Brain pericyte (primary cell): Measurements from ENCODE around the gene PLEKHO2.
"Not testable (repeated sequence)": the region's sequence is repeated elsewhere in the genome, so short reads cannot be mapped to it uniquely, and the experiment has no call there.

Experiments
- DNase-seq: peaks from one replicate; pipeline ENCODE4 v3.0.0-alpha.2; 2012; ENCODE audit warnings: low read depth, low spot score

Gene PLEKHO2

DNA sequence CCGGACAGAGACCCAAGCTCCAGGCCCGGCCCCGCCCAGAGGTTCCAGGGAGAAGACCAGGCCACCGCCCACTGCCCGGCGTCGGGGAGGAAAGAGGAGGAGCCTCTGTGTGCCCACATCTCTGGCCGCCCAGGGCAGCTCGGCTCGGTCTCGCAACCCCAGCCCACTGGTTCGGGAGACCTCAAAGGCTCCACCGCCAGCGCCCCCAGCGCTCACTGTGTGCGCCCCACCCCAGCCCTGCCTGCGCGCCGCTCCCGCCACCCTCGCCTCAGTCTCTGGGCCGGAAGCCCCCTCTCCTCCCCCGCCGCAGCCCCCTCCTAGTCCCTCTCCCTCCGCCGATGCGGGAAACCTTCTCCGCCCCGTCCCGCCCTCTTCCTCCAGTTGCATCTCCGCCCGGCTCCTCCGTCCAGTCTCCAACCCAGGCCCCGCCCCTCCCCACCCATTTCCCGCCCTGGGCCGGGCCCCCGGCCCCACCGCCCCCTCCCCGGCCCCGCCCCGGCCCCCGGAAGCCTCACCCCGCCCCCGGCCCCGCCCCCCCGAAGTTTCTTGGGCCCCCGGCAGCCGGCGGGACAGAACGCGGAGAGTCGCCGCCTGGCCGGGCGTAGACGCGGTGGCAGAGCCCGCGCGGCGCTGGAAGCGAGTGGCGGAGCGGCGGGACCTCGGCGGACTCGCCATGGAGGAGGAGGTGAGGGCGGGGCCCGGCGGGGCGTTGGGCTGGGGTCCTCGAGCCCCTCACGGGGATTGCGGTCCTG lies at the start of gene PLEKHO2:
TSS of gene PLEKHO2 (plus strand) at position 572 of the 752 bp plus-strand sequence. CDS start at position 674, 102 bp downstream.
- DNase-seq = peak; percentile 76

DNA sequence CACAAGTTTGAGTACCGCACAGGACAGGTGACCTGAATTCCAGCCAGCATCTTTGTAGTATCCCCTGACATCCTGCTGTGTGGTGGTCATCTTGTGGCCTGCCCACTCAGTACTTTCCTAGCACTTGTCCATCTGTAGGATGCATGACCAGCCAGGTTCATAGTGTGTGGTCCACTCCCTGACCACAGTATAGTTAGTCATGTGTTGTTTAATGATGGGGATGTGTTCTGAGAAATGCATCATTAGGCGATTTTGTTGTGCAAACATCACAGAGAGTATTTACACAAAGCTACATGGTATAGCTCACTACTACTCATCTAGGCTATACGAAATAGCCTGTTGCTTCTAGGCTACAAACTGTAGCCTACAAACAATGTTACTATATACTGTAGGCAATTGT lies 49.4 kb upstream of the PLEKHO2 start:
- no peak for DNase-seq

GRCh38 chr15:64795299-64795698 lies 46.4 kb upstream of the PLEKHO2 start:
- DNase-seq = not testable (repeated sequence)

GRCh38 chr15:64795921-64796320 lies 45.8 kb upstream of the PLEKHO2 start:
- not testable (repeated sequence) for DNase-seq

GRCh38 chr15:64798905-64799304 lies 42.8 kb upstream of the PLEKHO2 start:
- DNase-seq = not testable (repeated sequence)

DNA sequence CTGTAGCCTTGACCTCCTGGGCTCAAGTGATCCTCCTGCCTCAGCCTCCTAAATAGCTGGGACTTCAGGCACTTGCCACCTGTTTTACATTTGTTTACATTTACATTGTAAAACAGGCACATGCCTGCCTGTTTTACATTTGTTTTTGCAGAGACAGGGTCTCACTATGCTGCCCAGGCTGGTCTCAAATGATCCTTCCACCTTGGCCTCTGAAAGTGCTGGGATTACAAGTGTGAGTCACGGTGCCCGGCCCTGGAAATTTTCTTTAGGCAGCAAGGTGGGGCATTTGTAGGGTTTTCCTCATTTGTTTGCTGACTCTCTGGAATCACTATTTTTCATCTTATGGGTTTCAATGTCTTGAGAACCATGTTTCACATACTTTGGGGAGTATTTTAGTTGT lies 41.2 kb upstream of the PLEKHO2 start:
- DNase-seq = no peak

DNA sequence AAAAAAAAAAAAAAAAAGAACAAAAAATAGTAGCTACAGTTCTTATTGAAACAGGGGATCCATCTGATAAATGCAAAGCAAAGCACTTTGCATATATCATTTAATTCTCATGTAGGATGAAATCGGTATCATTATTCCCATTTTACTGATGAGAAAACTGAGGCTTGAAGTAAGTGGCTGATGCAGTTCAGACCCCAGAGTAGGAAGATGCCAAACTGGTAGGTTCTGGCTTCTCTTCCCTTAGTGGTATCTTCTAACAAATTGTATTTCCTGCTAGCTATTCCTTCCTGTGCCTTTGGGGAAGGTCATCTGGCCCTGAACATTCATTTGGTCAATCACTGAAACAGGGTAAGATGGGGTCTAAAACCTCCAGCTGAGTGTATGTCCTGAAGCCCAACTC lies 38.2 kb upstream of the PLEKHO2 start:
- no peak for DNase-seq

GRCh38 chr15:64804619-64805018 lies 37.1 kb upstream of the PLEKHO2 start:
- DNase-seq = no peak

DNA sequence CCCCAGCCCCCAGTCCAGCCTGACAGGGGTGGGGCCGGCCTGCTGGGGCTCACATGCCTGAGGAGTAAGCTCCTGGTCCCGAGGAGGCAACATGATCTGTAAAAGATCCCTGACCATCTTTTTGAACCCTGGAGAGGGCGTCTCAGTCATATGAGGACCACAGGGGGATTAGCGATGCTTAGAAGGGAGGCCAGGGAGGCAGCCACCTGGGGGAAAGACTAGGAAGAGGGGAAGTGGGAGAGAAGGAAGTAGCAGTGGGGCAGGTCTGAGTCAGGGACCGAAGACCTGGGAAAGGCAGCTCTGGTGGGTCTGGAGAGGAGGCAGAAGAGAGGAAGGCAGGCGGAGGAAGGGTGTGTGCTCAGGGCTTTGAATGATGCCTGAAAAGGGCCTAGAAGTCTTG lies 35.2 kb upstream of the PLEKHO2 start:
- DNase-seq = no peak

DNA sequence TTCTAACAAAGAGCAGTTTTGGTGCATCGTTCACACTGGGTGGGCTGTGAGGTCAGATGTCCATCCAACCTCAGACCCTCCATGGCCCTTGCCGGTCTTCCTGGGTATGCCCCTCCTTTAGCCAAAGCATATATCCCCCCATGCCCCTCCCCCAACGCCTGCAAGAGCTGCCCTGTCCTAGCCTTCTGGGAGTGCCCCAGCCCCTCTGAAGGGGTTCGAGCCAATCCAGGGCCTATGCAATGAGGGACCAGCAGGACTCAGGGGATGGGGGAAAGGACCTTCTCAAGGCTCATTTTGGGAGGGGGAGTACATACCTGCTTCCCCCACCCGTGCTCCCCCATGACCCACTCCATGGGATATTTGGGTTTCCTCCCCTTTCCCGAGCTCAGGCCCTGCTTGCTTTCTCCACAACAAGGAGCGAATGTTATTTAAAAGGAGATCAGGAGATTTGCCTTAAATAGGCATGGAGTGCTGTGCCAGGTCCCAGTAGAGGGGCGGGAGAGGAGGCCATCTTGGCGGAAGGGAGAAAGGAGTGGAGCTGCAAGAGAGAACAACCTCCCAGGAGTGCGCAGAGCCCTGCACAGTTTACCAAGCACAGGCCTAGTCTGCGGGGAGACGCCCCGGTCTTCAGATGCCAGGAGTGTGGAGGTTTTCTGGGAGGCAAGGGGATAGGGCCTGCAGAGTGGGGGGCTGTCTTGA lies 34.5 kb upstream of the PLEKHO2 start:
- DNase-seq = no peak

- no peak for DNase-seq
Observed at GRCh38 chr15:64807751-64808222, 33.9 kb upstream of the PLEKHO2 start.

GRCh38 chr15:64808785-64809453 lies 32.8 kb upstream of the PLEKHO2 start:
- DNase-seq = no peak

DNA sequence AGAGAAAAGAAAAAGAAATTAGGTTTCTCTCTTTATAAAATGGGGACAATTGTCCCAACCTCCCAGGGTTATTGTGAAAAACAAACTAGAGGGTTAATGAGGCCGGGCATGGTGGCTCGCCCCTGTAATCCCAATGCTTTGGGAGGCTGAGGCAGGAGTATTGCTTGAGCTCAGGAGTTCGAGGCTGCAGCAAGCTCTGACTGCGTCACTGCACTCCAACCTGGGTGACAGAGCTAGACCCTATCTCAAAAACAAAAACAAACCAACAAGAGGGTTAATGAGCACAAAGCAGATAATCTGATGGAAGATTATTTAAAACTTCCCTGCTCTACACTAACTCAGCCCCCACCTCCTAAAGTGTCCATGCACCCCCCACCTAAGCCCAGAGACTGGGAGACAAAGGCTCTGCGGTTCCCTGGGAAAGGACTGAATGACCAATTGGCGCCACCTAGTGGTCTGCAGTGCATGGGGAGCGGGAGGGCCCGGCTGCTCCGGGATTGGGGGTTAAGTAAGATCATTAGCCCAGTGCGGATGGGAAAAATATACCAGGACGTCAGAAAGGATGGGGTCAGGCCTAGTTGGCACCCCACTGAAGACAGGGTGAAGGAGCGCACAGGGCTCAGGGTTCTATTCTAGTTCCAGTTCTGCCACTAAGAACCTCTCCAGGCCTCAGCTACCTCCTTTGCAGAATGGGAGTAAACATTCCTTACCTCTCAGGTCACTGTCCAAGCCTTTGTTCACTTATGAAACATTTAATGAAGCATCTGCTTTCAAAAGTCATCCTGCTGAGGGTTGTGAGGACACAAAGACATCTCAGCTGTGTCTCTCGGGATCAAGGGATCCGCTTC lies 31.8 kb upstream of the PLEKHO2 start:
- no peak for DNase-seq

- no peak for DNase-seq
Observed at GRCh38 chr15:64810497-64811326, 31.0 kb upstream of the PLEKHO2 start.

DNA sequence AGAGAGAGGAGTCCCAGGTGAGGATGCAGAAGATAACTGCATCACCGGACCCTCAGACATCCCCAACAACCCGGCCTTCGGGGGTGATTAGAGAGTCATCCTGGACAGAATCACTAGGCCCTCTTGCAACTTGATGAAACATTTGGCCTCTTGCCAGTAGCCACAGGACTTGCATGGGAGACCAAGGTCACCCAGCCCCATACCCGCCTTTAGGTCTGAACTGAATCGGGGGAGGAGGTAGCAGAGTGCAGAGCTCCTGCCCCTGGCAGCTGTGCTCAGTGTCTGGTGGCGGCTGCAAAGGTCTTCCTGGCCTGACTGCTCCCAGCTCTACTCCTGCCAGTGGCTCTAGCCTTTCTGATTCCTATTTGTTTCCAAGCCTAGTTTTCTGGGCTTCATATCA lies 28.6 kb upstream of the PLEKHO2 start:
- DNase-seq = no peak

- not testable (repeated sequence) for DNase-seq
Observed at GRCh38 chr15:64814283-64814682, 27.4 kb upstream of the PLEKHO2 start.

DNA sequence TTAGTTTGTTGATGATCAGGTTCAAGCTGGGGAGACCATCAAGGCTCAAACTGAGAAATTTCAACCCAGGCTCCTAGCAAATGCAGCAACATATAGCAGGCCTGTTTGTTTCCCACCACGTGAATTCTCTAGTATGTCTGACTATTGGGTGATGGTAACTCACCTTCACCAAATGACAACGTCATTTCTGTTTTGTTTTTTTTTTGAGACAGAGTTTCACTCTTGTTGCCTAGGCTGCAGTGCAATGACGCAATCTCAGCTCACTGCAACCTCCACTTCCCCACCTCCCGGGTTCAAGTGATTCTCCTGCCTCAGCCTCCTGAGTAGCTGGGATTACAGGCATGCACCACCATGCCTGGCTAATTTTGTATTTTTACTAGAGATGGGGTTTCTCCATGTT lies 26.8 kb upstream of the PLEKHO2 start:
- not testable (repeated sequence) for DNase-seq

DNA sequence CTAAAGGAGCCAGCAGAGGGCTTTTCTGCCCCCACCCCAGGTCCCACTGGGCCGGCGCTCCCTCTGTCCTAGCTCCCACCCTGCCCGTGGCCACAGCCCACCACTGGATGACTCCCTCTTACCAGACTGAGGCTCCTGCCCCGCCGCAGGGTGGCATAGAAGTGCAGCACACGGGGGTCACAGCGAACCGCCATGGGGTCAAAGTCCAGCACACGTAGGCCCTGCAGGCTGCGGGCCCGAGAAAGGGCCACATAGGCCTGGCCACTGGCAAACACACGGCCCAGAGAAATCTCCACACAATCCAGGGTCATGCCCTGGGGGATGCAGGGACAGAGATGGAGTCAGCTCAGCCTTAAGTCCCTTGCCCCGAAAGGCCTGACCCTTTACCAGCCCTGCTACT lies 25.3 kb upstream of the PLEKHO2 start:
- DNase-seq = no peak

DNA sequence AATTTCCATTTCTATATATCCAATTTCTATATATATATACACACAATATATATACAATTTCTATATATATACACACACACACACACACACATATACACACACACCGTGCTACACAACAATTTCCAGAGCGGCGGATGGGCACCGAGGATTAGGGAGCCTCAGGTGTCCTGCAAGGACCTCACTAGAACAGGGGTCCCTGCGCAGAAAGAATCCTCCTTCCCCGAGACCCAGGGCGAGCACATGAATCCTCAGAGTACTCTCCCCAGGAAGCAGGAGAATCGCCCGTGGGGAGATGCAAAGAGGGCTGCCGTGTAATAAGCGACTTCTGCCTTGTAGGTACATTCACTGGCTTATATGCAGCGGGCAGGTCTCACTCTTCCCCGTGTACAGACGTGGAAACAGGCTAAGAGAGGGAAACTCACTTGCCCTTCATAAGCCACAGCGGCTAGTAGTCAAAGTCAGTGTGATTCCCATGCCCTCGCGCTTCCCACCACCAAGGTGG lies 16.7 kb upstream of the PLEKHO2 start:
- no peak for DNase-seq
